ES-I3 (cell line): ENCODE measurements around the gene DIP2C.

ENCODE experiments used
- H3K36me3 ChIP-seq: 2 replicates; pipeline ENCODE4 v1.6.1; 2013; ENCODE audit warnings: mild to moderate bottlenecking, low read length, control low read depth, moderate library complexity; ENCODE audit not compliant: insufficient read depth
- H3K4me1 ChIP-seq: 2 replicates; pipeline ENCODE4 v1.6.1; 2013; ENCODE audit warnings: mild to moderate bottlenecking, control low read depth, low read length; ENCODE audit not compliant: insufficient read depth
- H3K9ac ChIP-seq: 2 replicates; pipeline ENCODE4 v1.6.1; 2013; ENCODE audit warnings: low read depth, mild to moderate bottlenecking, low read length, moderate library complexity
- H3K9me3 ChIP-seq: 2 replicates; pipeline ENCODE4 v1.6.1; 2013; ENCODE audit warnings: mild to moderate bottlenecking, low read length, moderate library complexity; ENCODE audit not compliant: control insufficient read depth, insufficient read depth

Gene DIP2C

DNA sequence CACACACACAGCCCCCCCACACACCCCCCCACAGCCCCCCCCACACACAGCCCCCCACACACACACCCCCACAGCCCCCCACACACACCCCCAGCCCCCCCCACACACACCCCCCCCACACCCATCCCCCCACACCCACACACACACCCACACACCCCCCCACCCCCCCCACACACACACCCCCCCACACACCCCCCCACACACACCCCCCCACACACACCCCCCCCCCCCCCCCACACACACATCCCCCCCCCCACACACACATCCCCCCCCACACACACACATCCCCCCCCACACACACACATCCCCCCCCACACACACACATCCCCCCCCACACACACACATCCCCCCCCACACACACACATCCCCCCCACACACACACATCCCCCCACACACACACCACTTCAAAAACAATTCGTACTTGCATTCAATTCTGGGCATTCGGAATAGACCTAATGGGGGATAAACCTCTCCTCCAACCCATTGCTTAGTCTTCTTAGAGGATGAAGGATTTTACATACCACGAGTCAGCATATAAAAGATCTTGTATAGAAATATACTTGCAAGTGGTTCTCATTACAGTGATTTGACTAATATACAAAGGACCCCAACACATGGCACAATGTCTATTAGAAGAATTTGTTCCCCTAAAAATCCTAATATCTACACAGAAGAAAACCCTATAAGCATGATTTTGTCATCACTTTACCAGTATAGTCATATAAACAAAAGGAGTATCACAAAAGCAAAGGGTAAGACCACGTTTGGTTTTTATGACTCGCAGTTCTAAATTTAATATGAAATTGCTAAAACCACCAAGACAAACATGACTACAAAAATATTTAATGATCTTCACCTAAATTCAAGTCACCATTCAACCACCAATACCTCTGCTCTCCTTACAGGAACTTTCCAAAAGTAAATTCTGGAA, 80.9 kb downstream of the DIP2C start:
- Histone ChIP-seq H3K4me1 (0 out of 2 replicates have a peak, but pooled peaks cover 3% of the 10 kb centered on the region), H3K36me3 (no peaks in the 10 kb centered on the region), H3K9me3 (no peaks in the 10 kb centered on the region), H3K9ac (no peak overlapping the region)

DNA sequence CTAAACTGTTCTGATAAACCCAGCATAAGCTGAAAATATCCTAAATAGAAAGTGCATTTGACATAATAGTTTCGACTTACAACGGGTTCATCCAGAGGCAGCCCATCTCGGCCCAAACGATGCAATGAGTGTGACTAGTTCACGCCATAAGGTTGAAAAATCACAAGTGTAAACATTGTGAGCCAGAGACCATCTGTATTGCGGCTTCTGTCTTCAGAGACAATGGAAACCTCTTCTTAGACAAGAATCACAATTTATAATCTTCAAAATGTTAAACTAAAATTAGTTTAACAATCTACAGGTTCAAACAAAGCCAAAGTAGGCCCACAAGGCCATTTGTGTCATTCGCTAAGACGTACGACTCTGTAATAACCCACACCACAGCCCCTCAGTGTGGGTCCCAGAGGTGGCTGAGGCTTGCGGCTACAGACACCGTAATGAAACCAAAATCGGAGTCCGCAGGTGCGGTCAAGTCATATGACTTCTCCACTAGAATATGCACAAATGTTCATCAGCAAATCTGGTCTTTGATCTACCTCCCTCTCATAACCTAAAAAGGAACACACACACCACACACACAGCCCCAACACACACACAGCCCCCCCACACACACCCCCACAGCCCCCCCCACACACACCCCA, 81.8 kb downstream of the DIP2C start:
- Histone ChIP-seq H3K4me1 (no peaks in the 10 kb centered on the region), H3K36me3 (no peaks in the 10 kb centered on the region), H3K9me3 (no peaks in the 10 kb centered on the region), H3K9ac (no peak overlapping the region)

DNA sequence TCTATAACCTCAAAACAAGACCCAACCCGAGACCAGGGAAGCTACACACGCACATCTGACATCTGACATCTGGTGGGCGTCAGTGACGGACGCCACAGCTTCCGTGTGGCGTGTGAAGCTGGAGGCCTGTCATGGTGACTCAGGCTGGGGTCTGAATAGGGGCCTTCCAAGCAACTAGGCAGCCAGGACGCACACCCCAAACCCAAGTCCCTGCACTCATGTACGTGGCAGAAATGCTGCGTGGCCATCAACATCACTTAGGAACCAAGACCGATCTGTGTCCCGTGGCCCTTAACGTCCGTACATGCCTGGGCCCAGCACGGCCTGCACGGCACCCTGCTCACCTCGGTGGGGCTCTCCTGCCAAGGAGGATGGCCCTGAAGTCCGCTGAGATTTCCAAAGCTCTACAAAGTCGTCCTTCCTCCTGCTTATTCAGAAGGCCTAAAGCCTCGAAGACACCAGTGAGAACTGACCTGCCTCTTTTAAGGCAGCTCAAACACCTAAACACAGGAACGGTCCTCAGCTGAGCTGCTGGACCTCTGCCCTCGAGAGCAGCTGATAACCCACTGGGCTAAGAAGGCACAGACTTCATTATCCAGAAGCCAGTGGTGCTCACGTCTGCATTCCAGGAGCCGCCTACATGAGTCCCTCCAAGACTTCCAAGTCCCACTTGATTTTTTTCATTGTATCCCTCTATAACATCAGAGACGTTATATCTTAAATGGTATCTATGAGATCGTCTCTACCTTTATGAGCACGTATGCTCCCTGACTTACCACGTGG, 82.5 kb downstream of the DIP2C start:
- Histone ChIP-seq H3K9ac (no peak overlapping the region), H3K36me3 (no peaks in the 10 kb centered on the region), H3K9me3 (no peaks in the 10 kb centered on the region), H3K4me1 (no peaks in the 10 kb centered on the region)

DNA sequence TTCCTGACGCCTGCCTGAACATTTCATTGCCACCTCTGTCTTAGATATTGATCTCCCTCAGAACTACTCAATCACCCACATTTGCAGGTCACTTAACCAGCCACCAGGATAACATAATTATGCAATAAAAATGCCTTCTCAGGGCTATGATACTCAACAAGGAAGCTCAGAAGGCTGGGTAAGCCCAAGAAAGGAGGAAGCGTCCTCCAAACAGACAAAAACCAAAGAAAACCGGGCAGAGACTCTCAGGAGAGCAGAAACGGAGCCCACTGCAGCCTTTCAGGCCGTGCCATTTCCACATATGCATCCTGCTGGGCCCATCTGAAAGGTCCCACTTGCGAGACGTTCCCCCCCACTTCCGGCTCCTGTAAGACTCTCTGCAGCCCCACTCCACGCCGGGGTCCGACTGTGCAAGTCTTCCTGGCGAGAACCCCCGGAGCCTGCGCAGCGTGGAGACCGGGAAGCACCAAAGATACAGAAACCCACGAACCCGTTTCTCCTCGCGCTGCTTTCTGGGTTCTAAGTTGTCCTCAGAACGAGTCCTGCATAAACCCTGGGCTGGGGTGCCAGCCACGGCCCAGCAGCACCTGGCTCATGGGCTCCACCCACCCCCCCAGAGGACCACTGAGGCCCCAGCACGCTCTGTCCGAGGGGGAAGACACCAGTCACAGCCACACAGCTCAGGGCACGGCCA, 83.7 kb downstream of the DIP2C start:
- Histone ChIP-seq H3K36me3 (no peaks in the 10 kb centered on the region), H3K9ac (no peak overlapping the region), H3K4me1 (no peaks in the 10 kb centered on the region), H3K9me3 (no peaks in the 10 kb centered on the region)

DNA sequence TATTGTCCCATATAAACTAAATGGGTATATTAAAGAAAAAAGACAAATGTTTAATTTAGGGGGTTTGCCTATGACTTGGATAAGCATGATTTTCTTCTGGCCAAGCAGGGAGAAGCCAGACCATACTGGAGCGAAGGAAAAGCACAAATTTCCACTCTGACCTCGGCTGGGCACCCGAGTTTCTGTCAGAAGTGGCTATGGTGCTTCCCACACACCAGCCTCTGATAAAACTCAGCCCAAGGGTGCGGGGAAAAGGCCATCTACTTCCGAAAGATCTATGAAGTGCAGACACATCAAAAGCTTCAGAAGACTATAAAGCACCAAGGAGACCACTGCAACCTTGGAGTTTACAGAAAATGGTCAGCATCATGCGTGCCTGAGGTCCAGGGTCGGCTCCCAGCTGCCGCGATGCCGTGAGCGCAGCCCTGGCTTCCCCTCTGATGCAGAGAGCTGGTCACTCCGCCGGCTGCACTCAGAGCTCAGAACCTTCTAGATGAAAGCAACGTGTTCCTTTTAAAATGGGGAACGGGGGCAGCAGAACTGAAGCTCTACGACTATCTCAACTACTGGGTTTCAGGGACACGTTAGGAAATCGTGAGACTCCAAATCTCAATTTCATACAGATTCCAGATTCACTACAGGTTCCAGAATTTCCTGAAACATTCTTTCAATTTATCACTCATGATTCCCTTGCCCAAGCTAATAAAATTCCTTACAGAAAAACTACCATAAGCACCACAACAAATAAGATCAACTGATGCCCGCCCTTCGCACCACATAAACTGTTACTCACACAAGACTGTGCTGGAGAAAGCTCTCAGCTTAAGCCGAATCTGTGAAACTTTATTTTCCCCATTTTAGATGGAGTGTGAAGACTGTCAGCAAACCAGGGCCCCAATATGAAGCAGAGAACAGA, 84.5 kb downstream of the DIP2C start:
- no peak overlapping the region for H3K9ac ChIP-seq
- H3K9me3 ChIP-seq, result no peaks in the 10 kb centered on the region
- no peaks in the 10 kb centered on the region for H3K36me3 ChIP-seq
- no peaks in the 10 kb centered on the region for H3K4me1 ChIP-seq

DNA sequence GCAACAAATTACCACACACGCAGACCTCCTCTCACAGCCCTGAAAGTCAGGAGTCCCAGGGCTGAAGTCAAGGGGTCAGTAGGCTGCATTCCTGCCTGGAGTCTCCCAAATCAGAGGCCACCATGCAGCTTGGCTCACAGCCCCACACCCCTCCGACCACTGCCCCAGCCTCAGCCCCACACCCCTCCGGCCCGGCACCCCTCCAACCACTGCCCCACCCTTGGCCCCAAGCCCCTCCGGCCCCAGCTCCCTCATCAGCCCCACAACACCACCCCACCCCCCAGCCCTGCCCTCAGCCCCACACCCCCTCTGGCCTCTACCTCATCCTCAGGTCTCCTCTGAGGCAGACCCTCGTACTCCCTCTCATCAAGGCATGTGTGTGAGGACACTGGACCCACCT, 85.7 kb downstream of the DIP2C start:
- no peaks in the 10 kb centered on the region for H3K36me3 ChIP-seq
- H3K4me1 ChIP-seq, result peaks cover 11% of the 10 kb centered on the region; the same call in 1 of the 2 replicates
- H3K9me3 ChIP-seq, result no peaks in the 10 kb centered on the region
- no peak overlapping the region for H3K9ac ChIP-seq

DNA sequence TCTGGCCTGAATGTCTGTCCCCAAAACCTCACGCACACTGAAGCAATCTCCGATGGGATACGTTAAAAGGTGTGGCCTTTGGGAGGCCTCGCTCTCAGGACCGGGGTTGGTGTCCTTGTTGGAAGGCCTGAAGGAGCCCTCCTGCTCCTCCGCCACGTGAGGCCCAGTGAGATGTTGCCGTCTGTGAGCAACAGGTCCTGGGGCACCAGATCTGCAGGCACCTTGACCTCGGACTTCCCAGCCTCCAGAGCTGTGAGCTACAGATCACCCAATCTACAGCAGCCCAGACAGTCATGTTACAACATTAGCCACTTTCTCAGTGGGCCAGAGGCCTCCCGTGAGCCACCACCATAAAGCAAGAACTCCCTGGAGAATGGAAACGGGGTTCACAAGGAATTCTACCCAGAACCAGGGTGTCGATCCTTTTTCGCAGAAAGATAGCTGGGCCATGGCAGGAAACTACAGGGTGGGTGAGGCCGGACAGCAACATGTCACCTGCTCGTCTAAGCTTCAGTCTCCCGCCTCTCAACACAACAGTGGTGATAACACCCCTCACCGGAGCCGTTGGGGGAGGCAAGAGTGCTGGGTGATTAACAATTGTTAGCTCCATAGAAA, 87.0 kb downstream of the DIP2C start:
- Histone ChIP-seq H3K9me3 (no peaks in the 10 kb centered on the region), H3K4me1 (peaks cover 19% of the 10 kb centered on the region; the same call in 1 of the 2 replicates), H3K36me3 (no peaks in the 10 kb centered on the region), H3K9ac (no peak overlapping the region)

DNA sequence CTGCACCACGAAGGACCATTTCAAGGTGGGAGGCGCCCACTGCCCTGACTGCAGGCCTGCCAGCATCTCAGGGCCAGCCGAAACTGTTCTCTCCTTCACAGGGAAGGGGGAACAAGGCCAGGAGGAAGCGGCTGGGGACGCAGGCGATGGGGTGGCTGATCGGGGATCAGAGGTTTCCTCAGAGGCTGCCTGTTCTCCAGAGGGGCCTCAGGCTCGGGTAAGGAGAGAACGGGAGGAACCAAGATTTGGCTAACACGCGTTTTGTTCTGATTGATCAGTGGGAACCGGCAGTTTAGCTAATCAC, 87.9 kb downstream of the DIP2C start:
- H3K36me3 ChIP-seq, result no peaks in the 10 kb centered on the region
- H3K9ac ChIP-seq, result no peak overlapping the region
- H3K4me1 ChIP-seq, result peaks cover 19% of the 10 kb centered on the region; the same call in 1 of the 2 replicates
- H3K9me3 ChIP-seq, result no peaks in the 10 kb centered on the region

DNA sequence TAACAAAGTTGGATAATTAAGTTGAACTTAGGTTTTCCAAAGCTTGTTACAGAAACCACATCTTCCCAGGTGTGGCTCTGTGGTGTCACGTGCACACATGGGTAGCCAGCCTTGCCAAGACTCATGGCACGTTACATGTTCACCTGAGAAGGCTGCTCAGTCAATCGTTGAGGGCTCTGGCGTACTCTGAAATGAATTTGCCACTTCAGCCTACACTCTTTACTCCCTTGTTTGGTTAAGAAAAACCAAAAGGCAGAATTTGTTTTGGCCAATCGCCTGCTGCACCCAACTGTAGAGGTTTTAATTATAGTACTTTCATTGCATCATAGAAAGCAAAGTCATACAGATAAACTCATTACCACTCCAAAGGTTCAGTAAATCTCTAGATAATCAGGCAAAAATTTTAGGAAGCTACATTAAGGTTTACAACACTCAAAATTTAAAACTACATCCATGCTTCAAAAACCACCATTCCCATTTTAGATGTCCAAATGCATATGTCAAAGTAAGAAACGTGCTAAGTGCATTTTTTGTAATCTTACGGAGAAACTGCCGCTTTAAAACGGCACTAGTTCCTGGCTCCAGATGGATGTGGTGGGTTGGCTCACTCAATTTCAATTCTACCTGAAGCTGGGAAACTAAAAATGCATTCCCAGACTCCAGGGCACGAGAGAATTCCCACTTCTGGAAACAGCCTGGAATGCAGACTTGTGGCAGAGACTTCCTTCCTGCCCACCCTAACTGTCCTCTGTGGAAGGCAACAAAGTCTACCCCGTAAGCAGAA, 88.4 kb downstream of the DIP2C start:
- no peaks in the 10 kb centered on the region for H3K9me3 ChIP-seq
- H3K9ac ChIP-seq, result no peak overlapping the region
- H3K4me1 ChIP-seq, result peaks cover 19% of the 10 kb centered on the region; the same call in 1 of the 2 replicates
- H3K36me3 ChIP-seq, result no peaks in the 10 kb centered on the region

DNA sequence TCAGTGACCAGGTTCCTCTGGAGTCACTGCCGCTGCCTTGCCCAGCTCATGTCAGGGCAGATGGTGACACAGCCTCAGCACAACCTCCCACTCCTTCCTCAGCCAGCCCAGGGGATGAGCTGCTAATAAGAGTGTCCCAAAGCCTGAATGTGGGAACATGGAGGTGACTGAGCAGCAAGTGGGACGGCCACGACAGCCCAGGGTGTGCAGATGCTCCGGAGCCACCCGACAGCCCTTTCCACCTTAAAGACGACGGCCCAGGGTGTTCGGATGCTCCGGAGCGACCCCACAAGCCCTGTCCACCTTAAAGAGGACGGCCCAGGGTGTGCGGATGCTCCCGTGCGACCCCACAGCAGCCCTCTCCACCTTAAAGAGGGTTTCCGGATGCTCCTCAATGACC, 89.2 kb downstream of the DIP2C start:
- Histone ChIP-seq H3K36me3 (no peaks in the 10 kb centered on the region), H3K9ac (no peak overlapping the region), H3K9me3 (no peaks in the 10 kb centered on the region), H3K4me1 (peaks cover 19% of the 10 kb centered on the region; the same call in 1 of the 2 replicates)

DNA sequence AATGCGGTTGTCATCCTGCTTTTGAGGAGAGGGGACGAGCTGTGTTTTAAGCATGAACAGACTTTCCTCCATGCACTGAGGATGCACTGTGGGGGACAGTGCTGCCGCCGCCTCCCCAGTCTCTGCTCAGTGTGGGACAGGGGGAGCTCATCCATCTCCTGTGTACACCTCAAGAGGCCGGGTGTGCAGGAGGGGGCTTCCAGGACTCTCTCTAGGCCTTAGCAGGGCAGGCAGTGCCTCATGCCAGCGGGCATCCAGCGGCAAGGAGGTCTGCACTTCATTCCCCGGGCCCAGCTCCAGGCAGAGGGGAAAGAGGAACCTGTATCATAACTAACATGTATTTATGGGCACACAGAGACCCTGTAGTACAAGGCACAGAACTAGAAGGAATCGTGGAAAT, 89.7 kb downstream of the DIP2C start:
- H3K9me3 ChIP-seq, result no peaks in the 10 kb centered on the region
- no peak overlapping the region for H3K9ac ChIP-seq
- H3K36me3 ChIP-seq, result no peaks in the 10 kb centered on the region
- peaks cover 19% of the 10 kb centered on the region; the same call in 1 of the 2 replicates for H3K4me1 ChIP-seq

DNA sequence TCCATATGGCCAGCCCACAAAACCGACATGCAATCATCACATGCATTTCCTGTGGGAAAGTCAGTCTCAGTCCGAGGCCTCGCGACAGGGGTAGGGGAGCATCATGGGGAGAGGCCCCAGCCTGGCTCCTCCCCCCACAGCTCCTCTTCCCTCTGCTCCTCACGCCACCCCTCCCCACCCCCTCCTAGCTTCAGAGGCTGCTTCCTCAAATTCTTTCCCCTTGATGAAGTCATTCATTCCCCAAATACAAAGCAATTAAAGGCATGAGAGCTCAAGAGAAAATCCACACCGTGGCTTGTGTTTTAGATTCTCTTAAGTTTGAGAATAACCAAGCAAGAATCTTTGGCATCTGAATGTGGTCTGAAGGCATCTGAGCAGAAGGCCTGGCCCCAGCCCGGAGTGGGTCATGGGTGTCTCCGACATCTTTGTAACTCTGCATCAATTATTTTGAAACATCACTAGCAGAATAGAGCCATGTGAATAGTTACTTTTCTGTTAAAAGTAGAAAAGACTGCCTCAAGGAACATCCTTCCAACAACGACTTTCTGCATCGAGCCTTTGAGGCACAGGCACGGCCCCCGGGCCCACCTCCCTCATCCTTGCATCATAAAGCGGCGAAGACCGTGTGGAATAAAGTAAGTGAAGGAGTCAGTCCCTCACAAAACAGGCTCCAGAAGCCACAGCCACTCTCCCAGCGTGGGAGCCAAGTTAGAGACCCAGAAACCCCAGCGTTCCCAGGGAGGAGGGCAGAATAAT, 90.9 kb downstream of the DIP2C start:
- Histone ChIP-seq H3K9ac (no peak overlapping the region), H3K4me1 (peaks cover 19% of the 10 kb centered on the region; the same call in 1 of the 2 replicates), H3K9me3 (no peaks in the 10 kb centered on the region), H3K36me3 (no peaks in the 10 kb centered on the region)
